ENCODE measurements around the gene VPS35L. TPM values are rescaled to one million over a fixed set of nuclear protein-coding genes. Genes with fewer than 3 reads are reported as not detected.
"Not testable (repeated sequence)": the region's sequence is repeated elsewhere in the genome, so short reads cannot be mapped to it uniquely, and the experiment has no call there.

The VPS35L gene
- total RNA-seq, 1 experiment from 2014 or later = 27.9 TPM

- DNase-seq (ENCODE audit: extremely low read depth, low read depth) = no peak
Measured at GRCh38 chr16:19708296-19709205, 153.0 kb downstream of the VPS35L start.

- no peak for DNase-seq (ENCODE audit: extremely low read depth, low read depth)
Measured at GRCh38 chr16:19709381-19710136, 154.1 kb downstream of the VPS35L start.

- no peak for DNase-seq (ENCODE audit: extremely low read depth, low read depth)
Measured at GRCh38 chr16:19710191-19710908, 154.8 kb downstream of the VPS35L start.

GRCh38 chr16:19710991-19711545 lies 155.6 kb downstream of the VPS35L start:
- no peak for DNase-seq (ENCODE audit: extremely low read depth, low read depth)

GRCh38 chr16:19711643-19712042 lies 156.1 kb downstream of the VPS35L start:
- DNase-seq (ENCODE audit: extremely low read depth, low read depth) = no peak

- no peak for DNase-seq (ENCODE audit: extremely low read depth, low read depth)
Measured at GRCh38 chr16:19712418-19713058, 157.0 kb downstream of the VPS35L start.

GRCh38 chr16:19713697-19714096 lies 158.2 kb downstream of the VPS35L start:
- no peak for DNase-seq (ENCODE audit: extremely low read depth, low read depth)

GRCh38 chr16:19715566-19715965 lies 160.1 kb downstream of the VPS35L start:
- DNase-seq (ENCODE audit: extremely low read depth, low read depth) = no peak

- DNase-seq (ENCODE audit: extremely low read depth, low read depth) = no peak
Measured at GRCh38 chr16:19716183-19716582, 160.7 kb downstream of the VPS35L start.

GRCh38 chr16:19716728-19717127 lies 161.2 kb downstream of the VPS35L start:
- not testable (repeated sequence) for DNase-seq (ENCODE audit: extremely low read depth, low read depth)

GRCh38 chr16:19717314-19717713 lies 161.8 kb downstream of the VPS35L start:
- DNase-seq (ENCODE audit: extremely low read depth, low read depth) = no peak

GRCh38 chr16:19717741-19718623 lies 162.5 kb downstream of the VPS35L start, which contains the start of the genes IQCK and KNOP1:
IQCK (plus strand) TSS chr16:19718271; CDS start chr16:19718307, 36 bp downstream.
KNOP1 (minus strand) TSS chr16:19718227; CDS start chr16:19715035, 3,192 bp downstream.
- DNase-seq (ENCODE audit: extremely low read depth, low read depth) = peak; percentile 78

- no peak for DNase-seq (ENCODE audit: extremely low read depth, low read depth)
Measured at GRCh38 chr16:19718624-19718965, 163.1 kb downstream of the VPS35L start.

GRCh38 chr16:19722269-19722952 lies 166.9 kb downstream of the VPS35L start:
- DNase-seq (ENCODE audit: extremely low read depth, low read depth) = no peak

- no peak for DNase-seq (ENCODE audit: extremely low read depth, low read depth)
Measured at GRCh38 chr16:19722981-19723380, 167.5 kb downstream of the VPS35L start.

- no peak for DNase-seq (ENCODE audit: extremely low read depth, low read depth)
Measured at GRCh38 chr16:19728636-19728965, 173.1 kb downstream of the VPS35L start.

- no peak for DNase-seq (ENCODE audit: extremely low read depth, low read depth)
Measured at GRCh38 chr16:19733551-19733950, 178.0 kb downstream of the VPS35L start.

- no peak for DNase-seq (ENCODE audit: extremely low read depth, low read depth)
Measured at GRCh38 chr16:19735074-19735867, 179.8 kb downstream of the VPS35L start.
